Measurements from ENCODE around the gene PAM.
A peak's percentile ranks its signal among the peaks of the same experiment; 100 is the strongest.

PAM gene

GRCh38 chr5:102858808-102859207 lies 103.7 kb downstream of the PAM start:
- H3K4me3 ChIP-seq (ENCODE audit: low read length) = no peak overlapping the region
- TF ChIP-seq CTCF (IDR thresholded peaks at IDR 0.05; ENCODE audit: insufficient read depth, low read depth, low read length, missing control alignments) = no peak
- DNase-seq (ENCODE audit: low read depth) = peak; percentile 55

- no peak overlapping the region for H3K4me3 ChIP-seq (ENCODE audit: low read length)
- no peak for TF ChIP-seq CTCF (IDR thresholded peaks at IDR 0.05; ENCODE audit: insufficient read depth, low read depth, low read length, missing control alignments)
- no peak for DNase-seq (ENCODE audit: low read depth)
These were observed 104.9 kb downstream of the PAM start for GRCh38 chr5:102860035-102860434.

- H3K4me3 ChIP-seq (ENCODE audit: low read length) = no peak overlapping the region
- TF ChIP-seq CTCF (IDR thresholded peaks at IDR 0.05; ENCODE audit: insufficient read depth, low read depth, low read length, missing control alignments) = no peak
- no peak for DNase-seq (ENCODE audit: low read depth)
These were observed 108.0 kb downstream of the PAM start for GRCh38 chr5:102863058-102863457.

GRCh38 chr5:102863764-102864560 lies 108.9 kb downstream of the PAM start:
- TF ChIP-seq CTCF (IDR thresholded peaks at IDR 0.05; ENCODE audit: insufficient read depth, low read depth, low read length, missing control alignments) = no peak
- no peak for DNase-seq (ENCODE audit: low read depth)
- H3K4me3 ChIP-seq (ENCODE audit: low read length) = no peak overlapping the region

- H3K4me3 ChIP-seq (ENCODE audit: low read length) = peak overlapping the region; percentile 59
- no peak for TF ChIP-seq CTCF (IDR thresholded peaks at IDR 0.05; ENCODE audit: insufficient read depth, low read depth, low read length, missing control alignments)
- DNase-seq (ENCODE audit: low read depth) = no peak
These were observed 110.0 kb downstream of the PAM start for GRCh38 chr5:102865171-102865509.

- H3K4me3 ChIP-seq (ENCODE audit: low read length) = peak overlapping the region; percentile 59
- TF ChIP-seq CTCF (IDR thresholded peaks at IDR 0.05; ENCODE audit: insufficient read depth, low read depth, low read length, missing control alignments) = no peak
- peak; percentile 81 for DNase-seq (ENCODE audit: low read depth)
These were observed 110.6 kb downstream of the PAM start for GRCh38 chr5:102865510-102866236.
